Heart left ventricle (tissue), 16 donors: ENCODE data around the gene SLC36A2. TPM values are rescaled to one million over a fixed set of nuclear protein-coding genes. Genes with fewer than 3 reads are reported as not detected.
A peak's percentile ranks its signal among the peaks of the same experiment; 100 is the strongest.
"Not testable (repeated sequence)": the region's sequence is repeated elsewhere in the genome, so short reads cannot be mapped to it uniquely, and the experiment has no call there.

Experiments used
- ATAC-seq, 4 donors: fragments of 200-7000 bp; cut with Tn5 transposase; one replicate each; pipeline ENCODE4 v1.9.1; 2020 to 2022; ENCODE audit warnings: moderate library complexity in 4 of 4, mild to moderate bottlenecking in 3 of 4, moderate number of reproducible peaks in 1 of 4
- DNase-seq, 5 donors: peaks; one replicate each; pipeline ENCODE4 v3.0.0-alpha.2; 2020
- H3K27ac ChIP-seq, 12 donors: fragments of 200-600 bp; sonication (generic) in 4 of 12; one replicate each; pipeline versions ENCODE4 v1.5.0 to v1.8.0; 2016 to 2022; ENCODE audit warnings: mild to moderate bottlenecking in 2 of 12
- H3K27me3 ChIP-seq, 9 donors: fragments of 200-600 bp; sonication (generic) in 2 of 9; one replicate each; pipeline versions ENCODE4 v1.5.1 to v1.8.0; 2016 to 2022; ENCODE audit warnings: mild to moderate bottlenecking in 3 of 9
- H3K36me3 ChIP-seq, 9 donors: fragments of 200-600 bp; sonication (generic) in 2 of 9; one replicate each; pipeline versions ENCODE4 v1.5.0 to v1.8.0; 2018 to 2022; ENCODE audit warnings: mild to moderate bottlenecking in 2 of 9
- H3K4me1 ChIP-seq, 12 donors: fragments of 200-600 bp; sonication (generic) in 4 of 12; one replicate each; pipeline versions ENCODE4 v1.5.0 to v1.8.0; 2016 to 2022; ENCODE audit warnings: mild to moderate bottlenecking in 3 of 12
- H3K4me3 ChIP-seq, 12 donors: fragments of 200-600 bp; sonication (generic) in 4 of 12; one replicate each; pipeline versions ENCODE4 v1.5.0 to v1.8.0; 2017 to 2022; ENCODE audit warnings: mild to moderate bottlenecking in 9 of 12, moderate library complexity in 4 of 12
- H3K9me3 ChIP-seq, 12 donors: fragments of 200-600 bp; sonication (generic) in 4 of 12; one replicate each; pipeline versions ENCODE4 v1.5.0 to v1.8.0; 2016 to 2022; ENCODE audit warnings: mild to moderate bottlenecking in 1 of 12
- POLR2A ChIP-seq, 2 donors: fragments of 450-650 bp; IDR thresholded peaks; one replicate each; pipeline ENCODE4 v1.6.1; 2017; ENCODE audit warnings: antibody characterized with exemption in 2 of 2, mild to moderate bottlenecking in 2 of 2, moderate library complexity in 2 of 2
- WGBS, 4 donors: extraction: QIAGEN DNeasy Blood & Tissue Kit in 2 of 4; methylation state at CpG; one replicate each; pipeline versions ENCODE4 v1.1.5 to v1.1.7; 2013 to 2018; 5-methylcytosine and 5-hydroxymethylcytosine counted together
- intact Hi-C, 10 donors: fragments of 100-400 bp; cut with DNase I; formaldehyde crosslinking; loops; one replicate each; pipeline versions ENCODE4 v1.11.1 to v1.14.2; 2022
- polyA plus RNA-seq, 2 donors: library from polyadenylated mRNA; stranded (reverse); fragments of 200-250 nt; gene quantifications; one replicate each; pipeline ENCODE4 v1.2.3, GENCODE V29; 2013
- total RNA-seq, 9 donors: library from RNA; depleted of rRNA in 2 of 9; stranded (reverse); fragments of >200 nt in 2 of 9; fragmentation: NEBNext Ultra II Directional in 3 of 9; extraction: Animal tissue kit (Norgen Biotek cat#: 25700) in 3 of 9; gene quantifications; one replicate each; pipeline versions ENCODE4 v1.1.0 to v1.2.4, GENCODE V29; 2016 to 2023
- TF ChIP-seq, protein P1 (sequence below), 12 donors: fragments of 200-600 bp; sonication (generic) in 4 of 12; IDR thresholded peaks; one replicate each; pipeline versions ENCODE4 v1.5.0 to v1.8.0; 2018 to 2022; ENCODE audit warnings: antibody characterized with exemption in 12 of 12, mild to moderate bottlenecking in 5 of 12
- donor health status: ischemic (EF 13 %, LVEDD 7.1; RV severe dilation, severe dysfunction).
- donor health status: healthy with polysubstance abuse.
- donor health status: DM: no; HTN: yes; CAD: no.
- donor health status: DM: no; HTN: no; CAD: no.
- donor health status: ischemic (EF 25% LVEDD 6.9; RV normal size, moderate dysfunction).
- donor health status: ischemic (EF 25% LVEDD 5.7; RV mildly dilated, moderate dysfunction).
- donor health status: healthy.
- donor health status: DM: yes; HTN: yes; CAD: no.
- donor health status: ischemic (EF 35%, LVEDD 5.7; RV mildly dilated, moderate dysfunction).
- donor health status: nonischemic (EF 11% LVEDD 7.7; RV severe dilation, severe dysfunction).
- donor health status: DM: yes; HTN: yes; CAD: no.
- donor health status: PGD.
- donor health status: ischemic (EF 29% LVEDD 5.4; RV normal size, mild dysfunction).
- donor health status: nonischemic (EF 23%, LVEDD 6.1; RV moderate dilation, normal function).

The SLC36A2 gene
- total and polyA plus RNA-seq, 11 donors = 0.03 to 0.25 (median 0.14) TPM; not detected in 6

DNA sequence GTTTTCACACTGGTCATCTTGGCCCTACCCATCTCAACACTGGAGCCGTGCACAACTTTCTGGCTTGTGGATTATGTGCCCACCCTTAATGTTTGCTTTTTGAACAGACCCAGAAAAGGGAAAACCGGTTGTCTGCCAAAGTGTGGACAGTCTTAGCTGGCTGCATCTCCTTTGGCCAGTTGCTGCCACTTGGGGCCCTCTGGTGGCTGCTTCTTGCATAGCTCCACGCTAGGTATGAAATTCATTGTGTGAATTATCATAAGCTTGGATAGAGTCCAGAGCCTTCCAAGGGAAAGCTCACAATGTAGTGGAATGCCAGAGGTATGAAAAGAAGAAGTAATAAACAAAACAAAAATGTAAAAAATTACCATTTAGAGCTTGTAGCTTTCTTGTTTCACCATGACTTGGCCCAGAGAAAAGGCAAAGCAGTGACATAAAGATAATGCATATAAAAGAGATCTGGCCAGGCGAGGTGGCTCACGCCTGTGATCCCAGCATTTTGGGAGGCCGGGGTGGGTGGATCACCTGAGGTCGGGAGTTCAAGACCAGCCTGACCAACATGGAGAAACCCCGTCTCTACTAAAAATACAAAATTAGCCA is 31.3 kb downstream of the SLC36A2 start:
- 53 to 55% (median 54%) methylated on average over 8 of the region's 8 CpGs for WGBS, 4 donors
- no peaks in the 10 kb centered on the region for H3K27me3 ChIP-seq
- ATAC-seq (peak in 3 of 4 donors; percentile 74 to 91 (median 81)), DNase-seq (peak; percentile 59 to 84 (median 78))
- no peak overlapping the region for H3K4me3 ChIP-seq
- intact Hi-C loops = loop anchor here in 1 of 10 donors (5.0 kb wide), 1 partner anchor 186 kb away; no protein-coding TSS in a partner anchor
- H3K9me3 ChIP-seq = peaks cover 0 to 6% (median 0%) of the 10 kb centered on the region in 12 donors
- peaks cover 0 to 13% (median 0%) of the 10 kb centered on the region in 12 donors for H3K4me1 ChIP-seq
- H3K27ac ChIP-seq = no peak overlapping the region
- no peaks in the 10 kb centered on the region for H3K36me3 ChIP-seq
- TF ChIP-seq POLR2A (IDR thresholded peaks at IDR 0.05) = no peak
- TF ChIP-seq, protein P1, sequence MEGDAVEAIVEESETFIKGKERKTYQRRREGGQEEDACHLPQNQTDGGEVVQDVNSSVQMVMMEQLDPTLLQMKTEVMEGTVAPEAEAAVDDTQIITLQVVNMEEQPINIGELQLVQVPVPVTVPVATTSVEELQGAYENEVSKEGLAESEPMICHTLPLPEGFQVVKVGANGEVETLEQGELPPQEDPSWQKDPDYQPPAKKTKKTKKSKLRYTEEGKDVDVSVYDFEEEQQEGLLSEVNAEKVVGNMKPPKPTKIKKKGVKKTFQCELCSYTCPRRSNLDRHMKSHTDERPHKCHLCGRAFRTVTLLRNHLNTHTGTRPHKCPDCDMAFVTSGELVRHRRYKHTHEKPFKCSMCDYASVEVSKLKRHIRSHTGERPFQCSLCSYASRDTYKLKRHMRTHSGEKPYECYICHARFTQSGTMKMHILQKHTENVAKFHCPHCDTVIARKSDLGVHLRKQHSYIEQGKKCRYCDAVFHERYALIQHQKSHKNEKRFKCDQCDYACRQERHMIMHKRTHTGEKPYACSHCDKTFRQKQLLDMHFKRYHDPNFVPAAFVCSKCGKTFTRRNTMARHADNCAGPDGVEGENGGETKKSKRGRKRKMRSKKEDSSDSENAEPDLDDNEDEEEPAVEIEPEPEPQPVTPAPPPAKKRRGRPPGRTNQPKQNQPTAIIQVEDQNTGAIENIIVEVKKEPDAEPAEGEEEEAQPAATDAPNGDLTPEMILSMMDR (IDR thresholded peaks at IDR 0.05) = peak; percentile 76 to 90 (median 82)

- Histone ChIP-seq H3K27ac (no peak overlapping the region), H3K27me3 (no peaks in the 10 kb centered on the region), H3K4me3 (no peak overlapping the region), H3K9me3 (peaks cover 0 to 19% (median 0%) of the 10 kb centered on the region in 12 donors), H3K36me3 (no peaks in the 10 kb centered on the region), H3K4me1 (no peaks in the 10 kb centered on the region)
- WGBS, 4 donors = 44 to 66% (median 52%) methylated on average over 2 of the region's 2 CpGs
- DNase-seq = no peak
- no peak for TF ChIP-seq POLR2A (IDR thresholded peaks at IDR 0.05)
- TF ChIP-seq, protein P1 (IDR thresholded peaks at IDR 0.05) = no peak
- ATAC-seq = no peak
- intact Hi-C loops = no loop called here
Measured at GRCh38 chr5:151313357-151313756, 34.0 kb downstream of the SLC36A2 start.

GRCh38 chr5:151312756-151313324 is 34.5 kb downstream of the SLC36A2 start:
- intact Hi-C loops = no loop called here

GRCh38 chr5:151310932-151311331 is 36.4 kb downstream of the SLC36A2 start:
- Histone ChIP-seq H3K9me3 (peaks cover 0 to 19% (median 0%) of the 10 kb centered on the region in 12 donors), H3K4me1 (no peaks in the 10 kb centered on the region), H3K27ac (no peak overlapping the region), H3K27me3 (no peaks in the 10 kb centered on the region), H3K36me3 (no peaks in the 10 kb centered on the region), H3K4me3 (no peak overlapping the region)
- ATAC-seq (no peak), DNase-seq (no peak)
- TF ChIP-seq, protein P1 (IDR thresholded peaks at IDR 0.05) = no peak
- TF ChIP-seq POLR2A (IDR thresholded peaks at IDR 0.05) = no peak
- intact Hi-C loops = no loop called here

More at GRCh38 chr5:151312756-151313324, 34.5 kb downstream of the SLC36A2 start:
- no peaks in the 10 kb centered on the region for H3K36me3 ChIP-seq
- no peaks in the 10 kb centered on the region for H3K27me3 ChIP-seq
- ATAC-seq (no peak), DNase-seq (no peak)
- H3K4me1 ChIP-seq = no peaks in the 10 kb centered on the region
- no peak overlapping the region for H3K4me3 ChIP-seq
- TF ChIP-seq POLR2A (IDR thresholded peaks at IDR 0.05) = no peak
- TF ChIP-seq, protein P1 (IDR thresholded peaks at IDR 0.05) = no peak
- no peak overlapping the region for H3K27ac ChIP-seq
- WGBS, 4 donors = 78 to 81% (median 80%) methylated on average over 5 of the region's 5 CpGs
- H3K9me3 ChIP-seq = peaks cover 0 to 19% (median 0%) of the 10 kb centered on the region in 12 donors

DNA sequence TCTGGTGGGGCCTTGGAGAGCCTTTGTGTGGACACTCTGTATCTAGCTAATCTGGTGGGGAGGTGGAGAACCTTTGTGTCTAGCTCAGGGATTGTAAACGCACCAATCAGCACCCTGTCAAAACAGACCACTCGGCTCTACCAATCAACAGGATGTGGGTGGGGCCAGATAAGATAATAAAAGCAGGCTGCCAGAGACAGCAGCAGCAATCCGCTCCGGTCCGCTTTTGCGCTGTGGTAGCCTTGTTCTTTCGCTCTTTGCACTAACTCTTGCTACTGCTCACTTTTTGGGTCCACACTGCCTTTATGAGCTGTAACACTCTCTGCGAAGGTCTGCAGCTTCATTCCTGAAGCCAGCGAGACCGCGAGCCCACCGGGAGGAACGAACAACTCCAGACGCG is 37.5 kb downstream of the SLC36A2 start:
- WGBS, 4 donors = 77 to 87% (median 83%) methylated on average over 15 of the region's 15 CpGs
- ATAC-seq, H3K4me1 ChIP-seq, H3K27me3 ChIP-seq, H3K4me3 ChIP-seq, H3K27ac ChIP-seq, DNase-seq, intact Hi-C loops, H3K36me3 ChIP-seq: not testable (repeated sequence)
- H3K9me3 ChIP-seq = peaks cover 0 to 19% (median 0%) of the 10 kb centered on the region in 12 donors

DNA sequence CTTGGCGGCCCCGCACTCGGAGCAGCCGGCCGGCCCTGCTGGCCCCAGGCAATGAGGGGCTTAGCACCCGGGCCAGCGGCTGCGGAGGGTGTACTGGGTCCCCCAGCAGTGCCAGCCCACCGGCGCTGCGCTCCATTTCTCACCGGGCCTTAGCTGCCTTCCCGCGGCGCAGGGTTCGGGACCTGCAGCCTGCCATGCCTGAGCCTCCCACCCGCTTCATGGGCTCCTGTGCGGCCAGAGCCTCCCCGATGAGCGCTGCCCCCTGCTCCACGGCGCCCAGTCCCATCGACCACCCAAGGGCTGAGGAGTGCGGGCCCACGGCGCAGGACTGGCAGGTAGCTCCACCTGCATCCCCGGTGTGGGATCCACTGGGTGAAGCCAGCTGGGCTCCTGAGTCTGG is 38.1 kb downstream of the SLC36A2 start:
- not testable (repeated sequence) for H3K27me3 ChIP-seq, ATAC-seq

More for the DNA sequence above, 38.1 kb downstream of the SLC36A2 start:
- H3K4me3 ChIP-seq, DNase-seq, H3K27ac ChIP-seq, H3K4me1 ChIP-seq, H3K36me3 ChIP-seq, intact Hi-C loops: not testable (repeated sequence)
- H3K9me3 ChIP-seq = peaks cover 0 to 19% (median 0%) of the 10 kb centered on the region in 12 donors
- WGBS, 4 donors = 97 to 100% (median 98%) methylated on average over 8 to 27 of the region's 27 CpGs
